Occipital lobe (tissue), 2 donors: ENCODE measurements around the gene GPT2. TPM values are rescaled to one million over a fixed set of nuclear protein-coding genes. Genes with fewer than 3 reads are reported as not detected.
"Not testable (repeated sequence)": the region's sequence is repeated elsewhere in the genome, so short reads cannot be mapped to it uniquely, and the experiment has no call there.

ENCODE experiments used
- DNase-seq: peaks from one replicate; lab custom pipeline; 2025; lab: John Stamatoyannopoulos, UW
- total RNA-seq: library from RNA; depleted of rRNA; stranded (reverse); fragments of >200 nt; gene quantifications from one replicate; pipeline ENCODE4 v1.2.3, GENCODE V29; 2014

The GPT2 gene
- total RNA-seq, 1 donor from 2014 or later, result 20.7 TPM

DNA sequence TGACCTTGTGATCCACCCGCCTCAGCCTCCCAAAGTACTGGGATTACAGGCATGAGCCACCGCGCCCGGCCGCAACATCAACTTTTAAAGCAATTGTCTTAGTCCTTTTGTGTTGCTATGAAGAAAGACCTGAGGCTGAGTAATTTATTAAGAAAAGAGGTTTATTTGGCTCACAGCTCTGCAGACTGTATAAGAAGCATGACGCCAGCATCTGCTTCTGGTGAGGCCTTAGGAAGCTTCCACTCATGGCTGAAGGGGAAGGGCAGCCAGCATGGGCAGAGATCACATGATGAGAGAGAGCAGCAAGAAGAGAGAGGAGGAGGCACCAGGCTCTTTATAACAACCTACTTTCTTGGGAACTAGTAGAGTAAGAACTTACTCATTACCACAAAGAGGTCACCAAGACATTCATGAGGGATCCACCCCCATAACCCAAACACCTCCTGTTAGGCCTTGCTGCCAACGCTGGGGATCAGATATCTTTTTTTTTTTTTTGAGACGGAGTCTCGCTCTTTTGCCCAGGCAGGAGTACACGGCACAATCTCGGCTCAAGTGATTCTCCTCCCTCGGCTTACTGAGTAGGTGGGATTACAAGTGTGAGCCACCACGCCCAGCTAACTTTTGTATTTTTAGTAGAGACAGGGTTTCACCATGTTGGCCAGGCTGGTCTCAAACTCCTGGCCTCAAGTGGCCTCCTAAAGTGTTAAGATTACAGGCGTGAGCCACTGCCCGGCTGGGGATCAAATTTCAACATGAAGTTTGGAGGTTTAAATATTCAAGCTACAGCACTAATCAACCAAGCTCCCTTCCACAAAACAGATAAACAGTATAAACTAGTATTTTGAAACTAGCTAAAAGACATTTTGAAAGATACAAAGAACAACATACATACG lies 21.4 kb upstream of the GPT2 start:
- DNase-seq, result no peak

DNA sequence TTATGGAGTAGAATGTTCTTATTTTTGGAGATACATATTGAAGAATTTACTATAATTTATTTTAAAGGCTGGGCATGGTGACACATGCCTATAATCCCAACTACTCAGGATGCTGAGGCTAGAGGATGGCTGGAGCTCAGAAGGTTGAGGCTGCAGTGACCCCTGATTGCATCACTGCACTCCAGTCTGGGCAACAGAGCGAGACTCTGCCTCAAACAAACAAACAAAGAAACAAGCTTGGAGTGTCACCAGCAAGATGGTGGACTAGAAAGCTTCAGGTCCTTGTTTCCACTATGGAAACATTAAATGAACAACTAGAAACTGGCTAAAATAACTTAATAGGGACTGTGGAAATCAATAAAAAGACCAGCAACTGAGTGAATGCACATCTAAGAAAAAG lies 17.9 kb upstream of the GPT2 start:
- no peak for DNase-seq

DNA sequence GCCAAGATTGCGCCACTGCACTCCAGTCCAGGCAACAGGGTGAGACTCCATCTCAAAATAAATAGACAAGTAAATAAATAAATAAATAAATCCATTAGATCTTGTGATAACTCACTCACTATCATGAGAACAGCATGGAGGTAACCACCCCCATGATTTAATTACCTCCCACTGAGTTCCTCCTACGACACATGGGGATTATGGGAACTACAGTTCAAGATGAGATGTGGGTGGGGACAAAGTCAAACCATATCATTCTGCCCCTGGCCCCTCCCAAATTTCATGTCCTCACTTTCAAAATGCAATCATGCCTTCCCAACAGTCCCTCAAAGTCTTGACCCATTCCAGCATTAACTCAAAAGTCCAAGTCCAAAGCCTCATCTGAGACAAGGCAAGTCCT lies 16.7 kb upstream of the GPT2 start:
- DNase-seq, result not testable (repeated sequence)

DNA sequence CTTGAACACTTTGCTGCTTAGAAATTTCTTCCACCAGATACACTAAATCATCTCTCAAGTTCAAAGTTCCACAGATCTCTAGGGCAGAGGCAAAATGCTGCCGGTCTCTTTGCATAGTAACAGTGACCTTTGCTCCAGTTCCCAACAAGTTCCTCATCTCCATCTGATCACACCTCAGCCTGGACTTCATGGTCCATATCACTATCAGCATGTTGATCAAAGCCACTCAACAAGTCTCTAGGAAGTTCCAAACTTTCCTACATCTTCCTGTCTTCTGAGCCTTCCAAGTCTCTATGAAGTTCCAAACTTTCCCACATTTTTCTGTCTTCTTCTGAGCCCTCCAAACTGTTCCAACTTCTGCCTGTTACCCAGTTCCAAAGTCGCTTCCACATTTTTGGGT lies 15.3 kb upstream of the GPT2 start:
- not testable (repeated sequence) for DNase-seq

DNA sequence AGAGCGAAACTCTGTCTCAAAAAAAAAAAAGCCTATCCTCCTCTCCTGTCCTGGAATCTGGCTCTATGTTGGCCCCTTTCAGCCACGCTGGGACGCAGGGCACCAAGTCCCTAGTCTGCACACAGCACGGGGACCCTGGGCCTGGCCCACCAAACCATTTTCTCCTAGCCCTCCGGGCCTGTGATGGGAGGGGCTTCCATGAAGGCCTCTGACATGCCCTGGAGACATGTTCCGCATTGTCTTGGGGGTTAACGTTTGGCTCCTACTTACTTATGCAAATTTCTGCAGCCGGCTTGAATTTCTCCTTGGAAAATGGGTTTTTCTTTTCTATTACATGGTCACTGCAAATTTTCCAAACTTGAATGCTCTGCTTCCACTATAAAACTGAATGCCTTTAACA lies 12.6 kb upstream of the GPT2 start:
- no peak for DNase-seq

DNA sequence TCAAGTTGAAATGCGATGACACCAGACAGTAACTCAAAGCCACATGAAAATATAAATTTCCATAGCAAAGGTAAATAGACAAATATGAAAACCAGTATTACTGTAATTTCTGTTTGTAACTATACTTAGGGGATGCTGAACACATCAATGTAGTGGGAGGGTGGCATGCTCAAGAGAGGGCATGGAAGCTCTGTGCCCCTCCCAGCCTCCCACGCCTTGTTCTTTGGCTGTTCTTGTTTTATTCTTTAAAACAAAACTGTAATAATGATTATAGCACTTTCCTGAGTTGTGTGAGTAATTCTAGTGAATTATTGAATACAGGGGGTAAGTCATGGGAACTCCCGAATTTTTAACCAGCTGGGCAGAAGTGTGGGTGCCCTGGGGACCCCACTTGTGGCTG lies 11.0 kb upstream of the GPT2 start:
- no peak for DNase-seq

DNA sequence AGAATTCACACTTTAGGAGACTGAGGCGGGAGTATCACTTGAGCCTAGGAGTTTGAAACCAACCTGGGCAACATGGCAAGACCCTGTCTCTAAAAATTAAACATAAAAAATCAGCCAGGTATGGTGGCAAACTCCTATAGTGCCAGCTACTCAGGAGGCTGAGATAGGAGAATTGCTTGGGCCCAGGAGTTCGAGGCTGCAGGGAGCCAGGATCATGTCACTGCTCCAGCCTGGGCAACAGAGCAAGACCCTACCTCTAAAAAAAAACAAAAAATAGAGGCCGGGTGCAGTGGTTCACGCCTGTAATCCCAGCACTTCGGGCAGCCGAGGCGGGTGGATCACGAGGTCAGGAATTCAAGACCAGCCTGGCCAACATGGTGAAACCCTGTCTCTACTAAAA lies 8.9 kb upstream of the GPT2 start:
- DNase-seq, result no peak

DNA sequence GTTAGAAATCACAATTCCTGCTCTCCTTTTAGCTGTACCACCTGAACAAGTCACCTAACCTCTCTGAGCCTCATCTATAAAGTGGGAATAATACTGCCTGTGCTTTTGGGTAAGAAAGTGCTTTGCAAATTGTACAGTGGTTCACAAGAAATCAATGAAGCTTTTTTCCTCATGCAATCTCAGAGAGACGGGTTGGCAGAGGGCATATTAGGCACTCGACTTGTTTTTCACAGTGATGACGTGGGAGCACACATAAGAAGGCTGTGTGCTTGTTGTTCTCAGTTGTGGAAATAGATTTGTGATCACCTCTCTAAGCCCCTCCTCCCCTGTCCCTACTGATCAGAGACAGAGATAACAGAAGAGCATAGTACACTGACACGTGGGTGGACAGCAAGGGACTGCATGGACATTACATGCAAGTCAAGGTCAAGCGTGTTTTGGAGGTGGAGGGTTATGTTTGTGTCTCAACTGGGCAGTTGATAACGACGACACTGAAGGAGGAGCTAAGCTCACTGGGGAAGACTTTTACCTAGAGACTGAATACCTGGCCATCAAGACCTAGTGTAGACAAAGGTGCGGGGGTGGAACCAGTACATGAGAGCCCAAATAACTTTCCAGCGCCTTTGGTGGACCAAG lies 1.7 kb upstream of the GPT2 start:
- DNase-seq, result no peak

DNA sequence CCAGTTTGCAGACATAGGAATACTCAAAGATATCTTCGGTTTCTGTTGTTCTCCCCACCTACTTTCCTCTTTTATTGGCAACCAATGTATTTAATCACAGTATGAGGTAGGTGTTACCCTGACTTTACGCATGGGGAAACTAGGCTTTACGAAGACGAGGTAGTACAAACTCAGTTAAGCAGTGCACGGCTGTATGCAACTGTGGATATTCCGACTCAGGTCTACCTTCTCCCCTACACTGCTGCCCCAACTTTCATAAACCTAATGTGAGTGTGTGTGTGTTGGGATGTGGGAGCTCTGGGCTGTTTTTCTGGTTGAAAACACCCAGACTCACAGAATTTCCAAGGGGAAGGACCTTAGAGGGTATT lies 1.2 kb upstream of the GPT2 start:
- DNase-seq, result no peak

DNA sequence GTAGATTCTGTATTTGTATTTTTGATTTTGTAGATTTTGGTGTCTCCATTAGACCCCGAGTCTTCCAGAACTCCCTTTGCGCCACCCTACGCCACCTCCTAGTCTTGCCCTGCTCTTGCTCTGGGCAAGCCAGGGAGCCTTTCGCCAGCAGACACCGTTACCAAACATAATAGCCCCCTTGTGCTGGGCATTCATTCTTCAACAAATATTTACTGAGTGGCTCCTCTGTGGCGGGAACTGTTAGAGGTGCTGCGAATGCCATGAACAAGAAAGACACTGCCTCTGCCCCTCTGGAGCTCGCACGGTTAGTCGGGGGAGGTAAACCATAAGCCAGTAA lies 841 bp upstream of the GPT2 start:
- DNase-seq, result no peak

DNA sequence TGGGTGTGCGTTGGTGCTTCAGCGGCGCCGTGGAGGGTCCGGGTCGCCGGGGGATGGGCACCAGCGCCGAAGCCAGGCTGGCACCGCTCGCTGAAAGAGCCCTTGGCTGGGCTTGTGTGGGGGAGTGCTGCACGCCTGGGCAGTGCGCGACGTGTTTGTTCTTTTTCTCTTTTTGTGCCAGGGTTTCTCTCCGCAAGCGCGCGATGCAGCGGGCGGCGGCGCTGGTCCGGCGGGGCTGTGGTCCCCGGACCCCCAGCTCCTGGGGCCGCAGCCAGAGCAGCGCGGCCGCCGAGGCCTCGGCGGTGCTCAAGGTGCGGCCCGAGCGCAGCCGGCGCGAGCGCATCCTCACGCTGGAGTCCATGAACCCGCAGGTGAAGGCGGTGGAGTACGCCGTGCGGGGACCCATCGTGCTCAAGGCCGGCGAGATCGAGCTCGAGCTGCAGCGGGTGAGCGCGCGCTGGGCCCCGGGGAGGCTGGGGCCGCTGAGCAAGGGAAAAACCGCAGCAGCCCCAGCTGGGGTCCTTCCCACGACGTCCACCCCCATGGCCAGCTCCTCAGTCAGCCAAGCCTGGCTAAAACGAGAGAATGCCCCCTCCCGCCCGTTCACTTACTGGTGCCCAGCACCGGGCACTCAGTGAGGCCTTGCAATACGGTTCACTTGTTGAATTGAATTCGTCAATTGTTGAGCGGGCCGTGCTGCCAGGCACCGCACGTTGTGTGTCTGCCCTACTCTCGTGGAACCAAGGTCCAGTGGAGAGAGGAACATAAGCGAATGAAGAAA lies 541 bp downstream of the GPT2 start:
- DNase-seq, result no peak

DNA sequence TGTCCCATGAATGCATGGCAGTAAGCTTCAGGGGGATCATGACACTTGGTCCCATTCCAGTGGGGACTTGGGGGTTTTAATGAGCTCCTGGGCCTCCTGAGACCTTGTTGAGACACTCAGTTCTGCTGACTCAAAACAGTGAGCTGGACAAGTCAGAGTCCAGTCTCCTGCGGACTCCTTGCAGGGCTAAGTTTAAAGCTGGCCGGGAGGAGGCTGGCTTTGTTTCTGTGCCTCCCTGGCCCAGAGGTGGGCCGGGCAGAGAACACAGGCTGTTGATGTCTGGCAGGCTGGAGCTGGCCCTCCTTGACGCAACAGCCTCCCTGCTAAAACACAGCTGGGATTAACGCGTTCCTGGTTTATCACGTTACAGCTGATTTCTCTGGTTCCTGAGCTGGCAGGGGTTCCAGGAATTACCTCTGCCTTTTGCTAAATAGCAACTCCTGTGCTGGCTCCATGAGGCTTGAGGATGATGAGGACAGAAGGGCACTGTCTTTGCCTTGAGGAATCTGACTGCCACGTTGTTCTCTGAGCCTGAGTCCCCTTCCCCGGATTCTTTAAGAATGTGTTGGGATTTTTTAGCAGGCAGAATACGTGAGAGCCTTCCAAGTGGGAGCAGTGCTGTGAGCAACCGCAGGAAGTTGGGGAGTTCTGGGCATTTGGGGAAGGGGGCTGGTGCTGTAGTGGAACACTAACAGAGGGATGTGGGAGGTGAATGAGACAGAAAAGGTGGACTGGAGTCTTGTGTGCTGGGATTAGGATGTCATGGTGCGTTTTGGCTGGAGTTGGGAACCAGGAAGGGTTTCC lies 2.0 kb downstream of the GPT2 start:
- no peak for DNase-seq

DNA sequence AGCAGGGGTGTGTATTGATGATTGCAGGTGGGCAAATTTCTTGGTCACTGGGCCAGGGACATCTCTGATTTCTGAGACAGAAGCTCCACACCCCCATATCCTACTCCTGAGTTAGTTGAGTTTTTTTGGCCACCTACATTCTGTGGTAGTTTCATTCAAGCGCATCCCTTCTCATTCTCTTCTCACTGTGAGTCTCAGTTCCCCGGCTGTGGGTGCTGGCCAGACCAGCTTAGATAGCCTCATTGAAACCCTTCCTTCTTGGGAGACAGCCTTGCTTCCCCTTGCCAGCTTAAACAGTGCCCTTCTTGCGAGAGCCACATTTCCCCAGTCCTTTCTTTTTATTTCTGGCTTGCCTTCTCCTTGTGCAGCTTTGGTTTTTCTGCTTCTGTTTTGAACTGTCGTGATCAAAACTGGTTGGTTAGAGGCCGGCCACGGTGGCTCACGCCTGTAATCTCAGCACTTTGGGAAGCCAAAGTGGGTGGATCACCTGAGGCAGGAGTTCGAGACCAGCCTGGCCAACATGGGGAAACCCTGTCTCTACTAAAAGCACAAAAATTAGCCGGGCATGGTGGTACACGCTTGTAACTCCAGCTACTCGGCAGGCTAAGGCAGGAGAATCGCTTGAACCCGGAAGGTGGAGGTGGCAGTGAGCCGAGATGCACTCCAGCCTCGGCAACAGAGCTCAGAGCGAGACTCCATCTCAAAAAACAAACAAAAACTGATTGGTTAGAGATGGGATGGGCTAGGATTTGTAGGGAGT lies 2.8 kb downstream of the GPT2 start:
- DNase-seq, result no peak

DNA sequence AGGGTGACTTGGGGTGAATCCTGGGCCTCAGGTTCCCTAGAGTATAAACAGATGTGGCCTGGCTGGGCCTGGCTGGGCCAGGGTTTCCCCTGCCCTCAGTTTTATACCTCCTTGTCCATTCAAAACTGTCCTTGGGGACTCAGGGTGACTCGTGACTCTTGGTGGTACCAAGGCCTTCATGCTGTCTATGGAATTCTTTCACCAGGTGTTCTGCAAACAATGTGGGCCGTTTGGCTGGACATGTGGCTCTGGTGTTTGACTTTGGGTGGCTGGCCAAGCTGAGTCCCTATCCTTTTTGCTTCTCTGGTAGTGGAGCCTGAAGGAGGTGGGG lies 3.3 kb downstream of the GPT2 start:
- no peak for DNase-seq

DNA sequence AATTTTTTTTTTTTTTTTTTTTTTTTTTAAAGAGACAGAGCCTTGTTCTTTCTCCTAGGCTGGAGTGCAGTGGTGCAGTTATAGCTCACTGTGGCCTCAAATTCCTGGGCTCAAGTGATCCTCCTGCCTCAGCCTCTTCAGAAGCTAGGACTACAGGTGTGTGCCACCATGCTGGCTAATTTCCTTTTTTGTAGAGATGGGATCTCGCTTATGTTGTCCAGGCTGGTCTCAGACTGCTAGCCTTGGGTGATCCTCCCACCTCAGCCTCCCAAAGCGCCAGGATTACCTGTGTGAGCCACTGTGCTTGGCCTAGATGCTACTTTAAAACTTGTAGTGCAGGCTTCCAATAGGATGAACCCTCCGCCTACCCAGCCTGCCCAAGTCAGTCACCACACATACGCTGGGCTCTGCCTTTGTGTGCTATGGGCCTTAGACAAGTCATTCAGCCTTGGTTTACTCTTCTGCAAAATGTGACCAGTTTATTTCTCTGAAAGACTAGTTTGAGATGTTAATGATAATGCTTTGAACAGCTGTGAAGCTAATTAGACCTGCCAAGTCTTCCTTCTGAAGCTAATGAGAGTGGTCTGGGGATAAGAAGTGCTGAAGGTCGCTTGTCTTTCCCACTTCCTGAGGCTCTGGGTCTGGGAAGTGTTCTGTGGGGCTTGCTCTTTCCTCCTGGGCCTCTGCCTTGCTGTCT lies 5.2 kb downstream of the GPT2 start:
- no peak for DNase-seq

DNA sequence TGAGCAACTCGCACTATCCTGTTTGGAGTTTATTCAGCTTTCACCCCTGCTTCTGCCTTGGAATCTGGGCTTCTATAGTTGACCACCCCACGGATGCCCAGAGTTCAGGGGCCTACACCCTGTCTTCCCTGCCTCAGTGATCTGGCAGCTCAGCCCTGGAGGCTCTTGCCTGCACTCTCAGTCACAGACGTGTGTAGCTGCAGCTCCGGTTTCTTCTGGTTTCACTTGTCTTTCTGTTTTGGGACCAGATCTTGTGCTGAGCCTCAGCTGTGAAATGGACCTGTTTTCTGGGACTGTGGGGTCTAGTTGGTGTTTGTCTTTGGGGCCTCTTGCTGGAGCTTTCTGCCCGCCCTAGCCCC lies 5.8 kb downstream of the GPT2 start:
- no peak for DNase-seq

DNA sequence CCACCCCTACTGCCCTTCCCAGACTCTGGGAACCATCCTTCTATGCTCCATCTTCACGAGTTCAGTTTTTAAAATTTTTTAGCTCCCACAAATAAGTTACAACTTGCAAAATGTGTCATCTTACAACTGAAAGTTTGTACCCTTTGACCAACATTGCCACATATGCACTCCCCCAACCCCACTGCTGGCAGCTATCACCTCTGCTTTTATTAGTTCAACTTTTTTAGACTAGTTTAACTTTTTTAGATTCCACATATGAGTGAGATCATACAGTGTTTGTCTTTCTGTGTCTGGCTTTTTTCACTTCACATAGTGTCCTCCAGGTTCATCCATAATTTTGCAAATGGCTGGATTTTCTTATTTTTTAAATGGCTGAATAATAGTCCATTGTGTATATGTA lies 7.7 kb downstream of the GPT2 start:
- DNase-seq, result no peak

DNA sequence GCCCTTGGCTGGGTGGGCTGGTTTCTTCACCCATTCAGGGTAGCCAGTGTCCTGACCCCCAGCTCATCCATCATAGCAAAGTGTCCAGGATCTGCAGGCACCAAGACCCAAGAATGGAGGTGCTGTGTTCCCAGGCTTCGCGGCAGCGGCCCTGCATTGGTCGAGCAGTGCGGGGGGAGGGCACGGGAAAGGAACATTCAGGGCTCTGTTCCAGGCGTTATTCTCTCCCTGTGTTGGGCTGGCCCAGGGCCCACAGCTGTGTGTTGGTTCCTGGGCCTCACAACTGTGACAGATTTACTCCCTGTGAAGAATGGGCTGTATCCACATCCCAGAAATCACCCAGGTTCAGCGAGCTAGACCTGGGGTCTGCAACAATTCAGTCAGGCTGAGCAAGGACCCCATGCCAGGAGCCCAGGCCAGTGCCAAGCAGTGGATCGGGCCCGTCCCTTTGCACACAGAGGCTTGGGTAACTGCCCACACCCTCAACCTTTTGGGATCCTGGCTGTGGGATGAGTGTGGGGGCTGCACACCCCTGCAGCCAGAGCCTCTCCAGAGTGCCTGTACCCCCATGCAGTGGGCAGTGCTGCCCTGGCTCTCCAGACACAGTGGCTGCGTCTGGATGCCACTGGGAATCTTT lies 10.0 kb downstream of the GPT2 start:
- peak; percentile 34 for DNase-seq

DNA sequence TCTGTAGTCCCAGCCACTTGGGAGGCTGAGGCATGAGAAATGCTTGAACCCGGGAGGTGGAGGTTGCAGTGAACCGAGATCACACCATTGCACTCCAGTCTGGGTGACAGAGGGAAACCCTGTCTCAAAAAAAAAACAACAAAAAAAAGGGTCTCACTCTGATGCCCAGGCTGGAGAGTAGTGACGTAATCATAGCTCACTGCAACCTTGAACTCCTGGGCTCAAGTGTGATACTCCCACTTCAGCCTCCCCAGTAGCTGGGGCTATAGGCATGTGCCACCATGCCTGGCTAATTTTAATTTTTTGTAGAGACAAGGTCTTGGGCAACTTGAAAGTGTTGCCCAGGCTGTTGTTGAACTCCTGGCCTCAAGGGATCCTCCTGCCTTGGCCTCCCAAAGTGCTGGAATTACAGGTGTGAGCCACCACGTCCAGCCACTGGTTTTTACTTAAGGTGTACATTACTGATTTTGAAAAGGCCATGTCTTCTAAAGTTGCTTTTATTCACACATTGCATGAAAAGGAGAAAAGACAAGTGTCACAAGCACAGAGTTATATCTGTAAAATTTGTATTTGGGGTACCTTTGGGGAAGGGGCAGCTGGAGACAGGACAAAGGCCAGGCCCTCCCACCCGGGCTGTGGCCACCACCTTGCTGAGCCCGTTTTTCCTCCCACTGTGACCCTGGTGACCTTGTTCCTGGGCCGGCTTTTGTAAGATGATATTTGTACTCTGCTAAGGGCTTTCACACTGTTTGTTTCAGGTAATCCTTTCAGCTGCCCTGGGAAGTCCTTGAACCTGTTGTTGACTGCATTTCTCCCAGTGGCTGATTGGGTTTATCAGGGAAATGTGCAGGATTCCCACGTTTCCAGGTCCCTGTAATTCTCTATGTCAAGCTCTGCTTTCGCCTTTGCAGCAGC lies 11.5 kb downstream of the GPT2 start:
- DNase-seq, result no peak
